ENCODE results near the gene CAMSAP2.

CAMSAP2 gene

GRCh38 chr1:200694738-200695137, 44.0 kb upstream of the CAMSAP2 start:
- no peak overlapping the region for H3K4me2 ChIP-seq (ENCODE audit: low read depth, low read length, poor library complexity, severe bottlenecking)
- H3K79me2 ChIP-seq (ENCODE audit: insufficient read depth, low read length), result no peaks in the 10 kb centered on the region
- H3K9ac ChIP-seq (ENCODE audit: low read length), result no peak overlapping the region
- no peaks in the 10 kb centered on the region for H3K9me2 ChIP-seq (replicated peaks; ENCODE audit: insufficient read depth, low read length)
- TF ChIP-seq, protein P1, sequence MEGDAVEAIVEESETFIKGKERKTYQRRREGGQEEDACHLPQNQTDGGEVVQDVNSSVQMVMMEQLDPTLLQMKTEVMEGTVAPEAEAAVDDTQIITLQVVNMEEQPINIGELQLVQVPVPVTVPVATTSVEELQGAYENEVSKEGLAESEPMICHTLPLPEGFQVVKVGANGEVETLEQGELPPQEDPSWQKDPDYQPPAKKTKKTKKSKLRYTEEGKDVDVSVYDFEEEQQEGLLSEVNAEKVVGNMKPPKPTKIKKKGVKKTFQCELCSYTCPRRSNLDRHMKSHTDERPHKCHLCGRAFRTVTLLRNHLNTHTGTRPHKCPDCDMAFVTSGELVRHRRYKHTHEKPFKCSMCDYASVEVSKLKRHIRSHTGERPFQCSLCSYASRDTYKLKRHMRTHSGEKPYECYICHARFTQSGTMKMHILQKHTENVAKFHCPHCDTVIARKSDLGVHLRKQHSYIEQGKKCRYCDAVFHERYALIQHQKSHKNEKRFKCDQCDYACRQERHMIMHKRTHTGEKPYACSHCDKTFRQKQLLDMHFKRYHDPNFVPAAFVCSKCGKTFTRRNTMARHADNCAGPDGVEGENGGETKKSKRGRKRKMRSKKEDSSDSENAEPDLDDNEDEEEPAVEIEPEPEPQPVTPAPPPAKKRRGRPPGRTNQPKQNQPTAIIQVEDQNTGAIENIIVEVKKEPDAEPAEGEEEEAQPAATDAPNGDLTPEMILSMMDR (IDR thresholded peaks at IDR 0.05; ENCODE audit: insufficient read depth, low read length, poor library complexity, severe bottlenecking), result no peak
- no peak for TF ChIP-seq EZH2phosphoT487 (conservative IDR thresholded peaks at IDR 0.05; ENCODE audit: low read length)
- no peaks in the 10 kb centered on the region for H3K36me3 ChIP-seq (ENCODE audit: low read length)
- no peak overlapping the region for H3K4me3 ChIP-seq (ENCODE audit: insufficient read depth, low read length, poor library complexity, severe bottlenecking)
- no peaks in the 10 kb centered on the region for H3K9me3 ChIP-seq (ENCODE audit: insufficient read depth, low read length)
- H3F3A ChIP-seq (ENCODE audit: insufficient read depth), result no peaks in the 10 kb centered on the region
- H4K20me1 ChIP-seq (ENCODE audit: low read depth, low read length), result no peaks in the 10 kb centered on the region
- H3K27ac ChIP-seq (ENCODE audit: low read depth, low read length), result no peak overlapping the region
- H3K27me3 ChIP-seq (ENCODE audit: low read length), result no peaks in the 10 kb centered on the region
- H2AFZ ChIP-seq (ENCODE audit: low read depth, low read length, severe bottlenecking), result no peak overlapping the region

GRCh38 chr1:200699871-200700270, 38.8 kb upstream of the CAMSAP2 start:
- H3K27me3 ChIP-seq (ENCODE audit: low read length), result no peaks in the 10 kb centered on the region
- TF ChIP-seq, protein P1 (IDR thresholded peaks at IDR 0.05; ENCODE audit: insufficient read depth, low read length, poor library complexity, severe bottlenecking), result no peak
- no peak for TF ChIP-seq EZH2phosphoT487 (conservative IDR thresholded peaks at IDR 0.05; ENCODE audit: low read length)
- H3K36me3 ChIP-seq (ENCODE audit: low read length), result no peaks in the 10 kb centered on the region
- no peaks in the 10 kb centered on the region for H3K79me2 ChIP-seq (ENCODE audit: insufficient read depth, low read length)
- no peak overlapping the region for H3K4me3 ChIP-seq (ENCODE audit: insufficient read depth, low read length, poor library complexity, severe bottlenecking)
- no peak overlapping the region for H3K27ac ChIP-seq (ENCODE audit: low read depth, low read length)
- no peak overlapping the region for H3K9ac ChIP-seq (ENCODE audit: low read length)
- H3K9me3 ChIP-seq (ENCODE audit: insufficient read depth, low read length), result no peaks in the 10 kb centered on the region
- H3K9me2 ChIP-seq (replicated peaks; ENCODE audit: insufficient read depth, low read length), result no peaks in the 10 kb centered on the region
- H2AFZ ChIP-seq (ENCODE audit: low read depth, low read length, severe bottlenecking), result no peak overlapping the region
- H3K4me2 ChIP-seq (ENCODE audit: low read depth, low read length, poor library complexity, severe bottlenecking), result no peak overlapping the region
- H4K20me1 ChIP-seq (ENCODE audit: low read depth, low read length), result 0 out of 2 replicates have a peak, but pooled peaks cover 3% of the 10 kb centered on the region
- H3F3A ChIP-seq (ENCODE audit: insufficient read depth), result no peaks in the 10 kb centered on the region

- Histone ChIP-seq H3K27me3 (ENCODE audit: low read length) (no peaks in the 10 kb centered on the region), H2AFZ (ENCODE audit: low read depth, low read length, severe bottlenecking) (no peak overlapping the region), H3K79me2 (ENCODE audit: insufficient read depth, low read length) (no peaks in the 10 kb centered on the region), H3K9ac (ENCODE audit: low read length) (no peak overlapping the region), H3K4me2 (ENCODE audit: low read depth, low read length, poor library complexity, severe bottlenecking) (no peak overlapping the region), H3K36me3 (ENCODE audit: low read length) (no peaks in the 10 kb centered on the region), H3K27ac (ENCODE audit: low read depth, low read length) (no peak overlapping the region), H3K4me3 (ENCODE audit: insufficient read depth, low read length, poor library complexity, severe bottlenecking) (no peak overlapping the region), H4K20me1 (ENCODE audit: low read depth, low read length) (0 out of 2 replicates have a peak, but pooled peaks cover 3% of the 10 kb centered on the region), H3K9me3 (ENCODE audit: insufficient read depth, low read length) (no peaks in the 10 kb centered on the region), H3K9me2 (replicated peaks; ENCODE audit: insufficient read depth, low read length) (no peaks in the 10 kb centered on the region), H3F3A (ENCODE audit: insufficient read depth) (no peaks in the 10 kb centered on the region)
- TF ChIP-seq, protein P1 (IDR thresholded peaks at IDR 0.05; ENCODE audit: insufficient read depth, low read length, poor library complexity, severe bottlenecking), result no peak
- TF ChIP-seq EZH2phosphoT487 (conservative IDR thresholded peaks at IDR 0.05; ENCODE audit: low read length), result no peak
Observed at GRCh38 chr1:200704986-200705500, 33.6 kb upstream of the CAMSAP2 start.

Data from SU-DHL-6 (cell line).